GM19468 (cell line): ENCODE results near the gene PIP5K1B.

Experiments used
- ATAC-seq: cut with Tn5 transposase; IDR thresholded peaks from one replicate; pipeline ENCODE4 v1.9.1; 2021; ENCODE audit warnings: mild to moderate bottlenecking, moderate library complexity, moderate number of reproducible peaks; ENCODE audit not compliant: unreplicated experiment; ENCODE audit errors: extremely low read depth

Gene PIP5K1B

DNA sequence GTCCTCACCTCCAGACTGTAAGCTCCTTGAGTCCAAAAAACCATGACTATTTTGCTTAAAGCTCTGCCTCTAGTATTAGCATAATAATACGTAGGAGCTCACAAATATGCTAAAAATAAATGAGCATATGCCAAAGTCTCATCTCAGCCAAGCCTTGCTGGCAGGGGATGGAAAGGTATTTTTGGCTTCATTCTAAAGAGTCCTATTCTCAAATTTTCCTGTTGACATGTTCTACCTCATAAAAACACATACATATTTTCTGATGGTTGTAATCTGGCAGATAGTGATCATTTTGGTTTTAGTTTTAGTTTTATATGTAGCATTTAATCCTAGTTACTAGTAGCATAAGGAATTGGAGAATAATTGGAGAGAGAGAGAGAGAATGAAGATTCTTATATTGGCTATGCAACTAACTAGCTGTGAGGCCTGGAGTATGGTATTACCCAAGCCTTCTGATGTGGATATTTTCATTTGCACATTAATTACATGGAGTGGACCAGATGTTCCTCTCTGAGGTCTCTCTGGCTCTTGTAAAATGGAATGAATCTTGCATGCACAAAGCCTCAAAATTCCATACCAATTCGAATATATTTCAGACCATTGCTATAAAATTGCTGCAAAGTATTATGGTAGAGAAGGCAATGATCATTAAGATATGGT, 55.8 kb downstream of the PIP5K1B start:
- ATAC-seq, result no peak

DNA sequence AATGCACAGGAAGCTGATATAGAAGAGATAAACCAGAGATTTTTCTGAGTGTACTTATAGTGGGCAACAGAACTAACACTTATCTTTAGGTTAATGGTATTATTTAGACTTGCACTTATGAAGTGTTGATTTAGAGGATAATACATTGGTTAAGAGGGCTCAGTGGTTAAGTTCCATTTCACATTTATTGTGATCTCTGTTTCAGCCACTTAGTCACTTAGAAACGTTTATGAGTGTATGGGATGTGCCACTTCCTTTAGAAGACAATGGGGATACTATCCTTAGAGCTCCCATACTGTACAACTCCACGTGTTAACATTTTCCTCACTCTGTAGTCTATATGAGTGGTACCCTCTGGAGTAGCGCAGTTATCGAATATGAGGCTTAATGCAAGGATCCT, 57.5 kb downstream of the PIP5K1B start:
- no peak for ATAC-seq

DNA sequence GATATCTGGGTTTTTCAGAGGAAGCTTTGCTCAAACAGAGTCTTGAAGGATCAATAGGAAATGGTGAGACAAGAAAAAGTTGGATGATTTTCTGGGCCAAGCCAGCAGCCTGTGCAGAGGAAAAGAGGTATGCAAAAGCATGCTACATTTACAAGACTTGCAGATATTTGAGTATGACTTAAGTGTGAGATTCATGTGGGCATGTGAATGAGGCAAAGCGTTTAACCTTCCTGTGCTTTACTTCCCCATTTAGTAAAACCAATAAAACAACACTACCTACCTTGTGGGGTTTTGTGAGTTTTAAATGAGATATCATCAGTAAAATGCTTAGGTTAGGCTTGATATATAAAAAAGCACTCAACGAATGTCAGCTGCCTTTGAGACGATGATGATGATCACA, 58.1 kb downstream of the PIP5K1B start:
- peak; percentile 40 for ATAC-seq

DNA sequence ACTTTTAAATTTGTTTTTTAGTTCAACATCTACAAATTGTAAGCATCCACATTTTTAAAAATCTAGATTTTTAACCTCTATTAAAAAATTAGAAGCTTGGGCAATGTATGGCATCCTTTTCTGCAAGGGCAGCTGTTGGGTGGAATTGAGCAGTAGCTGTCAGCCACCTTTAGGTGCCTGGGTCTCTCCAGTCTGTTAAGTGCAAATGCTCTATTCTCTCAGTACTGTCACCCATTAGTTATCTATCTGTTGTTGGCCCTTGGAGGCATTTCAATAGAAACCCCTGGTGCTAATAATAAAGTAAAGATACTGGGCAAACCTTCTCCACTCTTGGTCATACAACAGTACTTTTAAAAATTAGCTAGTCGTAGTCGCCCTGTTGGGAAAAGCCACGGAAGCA, 63.6 kb downstream of the PIP5K1B start:
- no peak for ATAC-seq

DNA sequence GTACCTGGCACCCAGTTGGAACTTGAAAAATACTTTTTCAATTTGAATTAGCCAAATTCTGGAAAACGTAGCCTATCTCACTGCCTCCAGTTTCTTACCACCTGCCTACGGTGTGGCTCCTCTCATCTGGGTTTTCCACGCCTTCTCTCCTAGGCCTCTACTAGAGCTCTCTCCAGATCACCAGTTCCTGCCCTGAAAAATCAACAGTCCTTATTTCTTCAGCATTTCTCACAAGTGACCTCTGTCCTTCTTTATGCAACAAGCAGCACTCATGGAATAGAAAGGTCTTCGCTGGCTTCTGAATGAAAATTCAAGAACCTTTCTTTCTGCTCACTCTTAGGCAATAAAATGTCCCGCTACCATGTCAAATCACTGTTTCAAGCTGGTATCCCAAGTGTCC, 64.8 kb downstream of the PIP5K1B start:
- ATAC-seq, result no peak

DNA sequence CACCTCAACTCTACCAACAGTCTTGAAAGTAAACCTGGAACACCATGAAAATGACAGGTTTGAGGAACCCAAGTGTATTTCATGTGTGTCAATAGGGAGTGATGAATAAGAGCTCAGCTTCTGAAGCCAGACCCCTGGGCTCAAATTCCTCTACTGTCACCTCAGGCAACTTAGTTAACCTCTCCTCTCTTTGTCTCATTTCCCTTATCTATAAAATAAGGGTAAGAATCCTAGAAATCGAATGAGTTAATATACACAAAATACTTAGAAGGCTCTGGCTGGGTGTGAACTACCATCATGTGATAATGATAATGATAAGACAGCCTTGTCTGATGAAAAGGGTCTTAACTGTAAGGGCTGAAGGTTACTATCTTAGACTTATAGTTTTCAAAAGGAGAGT, 66.3 kb downstream of the PIP5K1B start:
- ATAC-seq, result no peak

DNA sequence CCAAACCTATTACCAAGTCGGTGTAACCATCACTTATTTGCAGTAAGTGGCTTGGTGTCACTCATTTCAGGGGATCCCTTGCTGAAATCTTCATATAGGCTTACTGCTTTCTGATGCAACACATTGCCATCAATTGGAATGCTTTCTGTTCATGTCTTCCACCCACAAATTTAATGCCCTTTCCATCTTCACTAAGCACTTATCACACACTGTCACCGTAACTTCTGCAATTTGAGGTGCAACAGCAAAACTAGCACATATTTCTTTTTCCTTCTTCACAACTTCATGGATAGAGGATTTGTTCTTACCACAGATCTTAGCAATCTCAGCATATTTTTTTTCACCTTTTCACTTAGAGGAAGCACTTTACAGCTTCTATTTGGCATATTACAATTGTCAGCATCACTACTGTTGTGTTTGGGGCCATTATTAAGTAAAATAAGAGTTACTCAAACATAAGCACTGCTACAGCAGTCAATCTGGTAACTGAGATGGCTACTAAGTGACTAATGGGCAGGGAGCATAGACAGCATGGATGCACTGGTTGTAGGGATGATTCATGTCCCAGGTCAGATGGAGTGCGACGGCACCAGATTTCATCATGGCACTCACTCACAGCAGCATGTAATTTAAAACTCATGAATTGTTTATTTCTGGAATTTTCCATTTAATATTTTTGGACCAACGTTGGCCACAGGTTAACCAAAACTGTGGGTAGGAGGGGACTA, 70.1 kb downstream of the PIP5K1B start:
- ATAC-seq, result no peak

DNA sequence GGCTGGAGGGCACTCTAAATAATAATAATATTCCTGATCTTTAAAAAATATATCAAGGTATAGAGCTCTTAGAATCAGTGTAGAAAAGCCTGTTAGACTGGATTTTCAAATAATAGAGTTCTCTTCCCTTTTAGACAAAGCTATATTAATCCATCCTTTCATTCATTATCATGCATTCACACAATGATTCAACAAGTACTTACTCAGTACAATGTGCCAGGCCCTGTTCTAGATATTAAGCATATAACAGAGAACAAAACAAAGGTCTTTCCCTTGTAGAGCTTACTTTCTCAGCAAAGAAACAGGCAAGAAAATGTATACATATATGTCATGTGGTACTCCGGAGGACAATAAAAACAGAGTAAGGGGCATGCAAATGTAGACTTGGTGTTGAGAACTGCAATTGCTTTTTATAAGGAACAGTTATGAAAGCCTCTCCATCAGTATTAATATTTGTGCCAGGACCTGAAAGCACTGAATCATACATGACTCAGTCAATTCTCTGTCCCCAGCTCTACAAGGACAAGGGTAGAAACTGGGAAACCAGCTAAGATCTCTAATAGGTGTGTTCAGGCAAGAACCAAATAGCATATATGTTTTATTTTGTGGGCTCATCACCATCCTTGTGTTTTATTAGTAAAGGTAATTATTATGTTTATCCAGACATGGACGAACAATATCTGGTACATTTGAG, 72.2 kb downstream of the PIP5K1B start:
- no peak for ATAC-seq

DNA sequence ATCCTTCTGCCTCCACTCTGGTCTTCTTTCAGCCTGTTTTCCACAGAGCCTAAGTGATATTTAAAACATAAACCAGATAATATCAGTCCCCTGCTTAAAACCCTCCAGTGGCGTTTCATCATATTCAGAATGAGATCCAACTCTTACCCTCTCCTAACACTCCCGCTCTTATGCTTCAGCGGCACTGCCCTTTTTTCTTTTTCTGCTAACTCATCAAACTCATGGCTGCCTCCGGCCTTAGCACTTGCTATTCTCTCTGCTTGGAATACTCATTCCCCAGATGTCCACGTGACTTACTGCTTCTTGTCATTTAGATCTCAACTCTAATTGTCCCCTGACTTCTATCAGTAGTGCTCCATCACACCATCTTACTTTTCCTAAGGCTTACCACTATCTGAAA, 73.6 kb downstream of the PIP5K1B start:
- ATAC-seq, result no peak

DNA sequence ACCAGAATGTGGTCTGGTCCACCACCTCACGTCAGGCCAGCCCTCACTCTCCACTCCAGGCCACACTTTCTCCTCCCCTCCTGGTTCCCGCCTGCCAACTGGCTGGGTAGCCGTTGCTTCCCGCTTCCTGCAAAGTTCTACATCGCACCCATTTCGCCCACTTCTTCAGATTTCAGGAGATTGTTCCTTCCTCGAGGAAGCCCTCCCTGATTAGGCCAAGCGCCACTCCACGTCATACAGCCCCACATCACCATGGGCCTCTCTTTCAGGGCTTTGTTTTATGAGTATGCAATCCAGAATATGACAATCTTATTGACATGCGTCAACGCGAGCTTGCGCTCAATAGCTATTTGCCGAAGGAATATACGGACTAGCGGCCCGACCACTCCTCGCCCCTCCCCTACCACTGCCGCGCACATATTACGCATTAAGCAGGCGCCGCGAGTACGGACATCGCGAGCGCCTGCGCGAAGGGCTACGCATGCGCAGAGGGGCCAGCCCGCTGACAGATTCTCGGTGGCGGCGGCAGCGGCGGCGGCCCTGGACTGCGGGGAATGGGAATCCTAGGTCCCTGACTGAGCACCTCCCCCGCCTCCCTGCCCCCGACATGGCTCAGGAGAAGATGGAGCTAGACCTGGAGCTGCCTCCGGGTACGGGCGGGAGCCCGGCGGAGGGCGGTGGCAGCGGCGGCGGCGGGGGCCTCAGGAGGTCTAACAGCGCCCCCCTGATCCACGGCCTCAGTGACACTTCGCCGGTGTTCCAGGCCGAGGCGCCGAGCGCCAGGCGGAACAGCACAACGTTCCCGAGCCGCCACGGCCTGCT, 74.7 kb downstream of the PIP5K1B start:
- peak; percentile 61 for ATAC-seq

DNA sequence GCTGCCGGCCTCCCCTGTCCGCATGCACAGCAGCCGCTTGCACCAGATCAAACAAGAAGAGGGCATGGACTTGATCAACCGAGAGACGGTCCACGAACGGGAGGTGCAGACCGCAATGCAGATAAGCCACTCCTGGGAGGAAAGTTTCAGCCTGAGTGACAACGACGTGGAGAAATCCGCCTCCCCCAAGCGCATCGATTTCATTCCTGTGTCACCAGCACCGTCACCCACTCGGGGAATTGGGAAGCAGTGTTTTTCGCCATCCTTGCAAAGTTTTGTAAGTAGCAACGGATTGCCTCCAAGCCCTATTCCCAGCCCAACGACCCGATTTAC, 75.3 kb downstream of the PIP5K1B start:
- ATAC-seq, result no peak

DNA sequence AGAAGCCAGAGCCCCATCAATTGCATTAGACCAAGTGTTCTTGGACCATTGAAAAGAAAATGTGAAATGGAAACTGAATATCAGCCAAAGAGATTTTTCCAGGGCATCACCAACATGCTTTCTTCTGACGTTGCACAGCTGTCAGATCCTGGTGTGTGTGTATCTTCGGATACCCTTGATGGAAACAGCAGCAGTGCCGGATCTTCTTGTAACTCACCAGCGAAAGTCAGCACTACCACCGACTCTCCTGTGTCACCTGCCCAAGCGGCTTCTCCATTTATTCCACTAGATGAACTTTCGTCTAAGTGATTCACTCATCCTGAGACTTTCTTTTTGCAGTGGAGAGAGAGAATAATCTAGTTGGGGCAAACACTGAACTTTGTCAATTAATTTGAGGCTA, 75.7 kb downstream of the PIP5K1B start:
- ATAC-seq, result no peak

DNA sequence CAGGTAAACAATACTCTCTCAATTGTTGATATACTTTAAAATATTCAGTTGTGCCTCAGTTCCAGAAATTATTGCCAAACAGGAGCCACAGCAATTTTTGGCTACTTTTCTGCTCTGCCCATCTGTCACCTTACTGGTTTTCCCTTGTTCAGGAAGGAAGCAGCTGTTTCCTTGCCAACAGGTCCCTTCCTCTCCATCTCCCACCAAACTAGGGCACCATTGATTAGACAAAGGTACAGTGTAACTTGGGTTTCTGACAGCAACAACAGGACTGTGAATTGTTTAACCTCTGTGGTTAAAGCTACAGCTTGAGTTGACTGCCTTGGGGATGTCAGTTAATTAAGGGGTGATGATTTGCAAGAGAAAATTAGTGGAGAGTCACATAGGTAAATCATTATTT, 76.9 kb downstream of the PIP5K1B start:
- ATAC-seq, result no peak

DNA sequence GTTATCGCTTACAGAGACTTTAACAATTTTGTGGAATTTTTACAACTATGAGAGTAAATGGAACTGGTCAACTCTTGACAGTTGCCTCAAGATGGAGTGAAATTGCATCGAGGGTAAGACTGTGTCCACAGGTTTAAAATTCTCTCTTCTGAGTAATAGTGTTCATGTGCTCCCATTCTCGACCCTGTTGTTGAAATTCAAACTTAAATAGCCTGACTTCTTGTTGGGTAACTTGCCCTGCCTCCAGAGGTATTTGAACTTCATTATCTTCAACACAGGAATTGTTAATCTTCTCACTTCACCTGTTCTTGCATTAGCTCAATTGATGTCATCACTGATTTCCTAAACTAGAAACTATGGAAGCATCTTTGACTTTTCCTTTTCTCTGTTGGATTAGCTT, 77.5 kb downstream of the PIP5K1B start:
- ATAC-seq, result no peak

DNA sequence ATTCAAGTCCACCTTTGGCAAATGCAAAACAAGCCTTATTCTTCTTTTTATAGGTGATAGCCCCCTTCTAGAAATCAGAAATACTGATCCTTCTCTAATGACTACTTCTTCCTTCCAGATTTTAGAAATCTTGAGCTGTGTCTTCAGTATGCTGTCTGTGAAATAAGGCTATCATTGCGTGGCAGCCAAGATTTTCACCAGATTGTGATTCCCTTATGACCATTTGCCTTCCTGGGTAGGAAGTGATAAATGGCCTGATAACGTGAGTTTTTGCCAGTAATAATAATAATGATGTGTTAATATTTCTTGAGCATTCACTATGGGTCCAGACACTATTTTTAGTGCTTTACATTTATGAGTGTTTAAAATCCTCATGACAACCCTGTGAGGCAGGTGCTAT, 80.9 kb downstream of the PIP5K1B start:
- ATAC-seq, result no peak

DNA sequence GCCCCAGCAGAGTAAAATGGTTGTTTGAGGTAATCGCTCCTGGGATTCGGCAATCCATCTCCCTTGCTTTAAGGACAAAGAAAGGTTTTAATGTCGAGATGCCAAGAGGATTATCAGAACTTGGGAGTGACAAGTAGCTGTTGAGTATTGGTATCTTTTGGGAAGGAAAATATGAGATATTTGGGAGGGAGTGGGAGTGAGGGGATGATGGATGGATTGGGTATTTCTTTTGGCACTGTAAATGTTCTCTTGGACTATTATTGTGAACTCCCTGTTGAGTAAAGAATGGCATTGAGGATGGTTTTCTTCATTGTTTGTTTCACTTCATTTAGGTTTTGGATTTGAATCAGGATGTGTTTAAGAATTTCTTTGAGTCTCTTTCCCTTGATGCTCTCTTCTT, 86.1 kb downstream of the PIP5K1B start:
- ATAC-seq, result no peak

DNA sequence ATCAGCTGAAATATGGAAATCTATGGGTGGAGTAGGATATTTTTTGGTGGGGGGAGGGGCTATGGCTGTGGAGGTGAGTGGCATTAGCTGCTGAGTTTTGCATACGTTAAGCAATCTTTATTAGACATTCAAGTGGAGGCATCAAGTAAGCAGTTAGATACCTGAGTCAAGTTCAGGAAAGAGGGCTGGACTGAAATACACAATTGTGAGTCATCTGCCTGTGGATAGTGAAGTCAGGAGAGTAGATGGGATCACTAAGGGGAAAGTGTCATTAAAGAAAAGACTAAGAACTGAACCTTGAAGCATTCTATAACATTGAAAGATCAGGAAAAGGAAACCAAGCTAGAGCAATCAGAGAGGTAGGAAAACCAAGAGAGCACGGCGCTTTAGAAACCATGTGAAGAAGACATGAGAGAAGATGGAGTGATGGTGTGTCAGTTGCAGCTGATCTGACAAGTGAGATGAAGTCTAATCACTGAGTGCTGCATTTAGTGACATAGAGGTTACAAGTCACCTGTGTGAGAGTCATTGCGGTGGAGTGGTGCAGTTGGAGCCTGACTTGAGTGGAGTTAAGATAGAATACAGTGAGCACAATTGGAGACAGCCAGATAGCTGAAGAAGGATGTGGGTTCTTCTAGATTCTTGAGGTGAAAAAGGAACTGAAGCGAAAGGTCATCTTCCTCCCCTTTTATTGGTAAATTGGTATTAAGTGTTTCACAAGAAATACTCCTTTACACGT, 88.7 kb downstream of the PIP5K1B start:
- peak; percentile 81 for ATAC-seq

DNA sequence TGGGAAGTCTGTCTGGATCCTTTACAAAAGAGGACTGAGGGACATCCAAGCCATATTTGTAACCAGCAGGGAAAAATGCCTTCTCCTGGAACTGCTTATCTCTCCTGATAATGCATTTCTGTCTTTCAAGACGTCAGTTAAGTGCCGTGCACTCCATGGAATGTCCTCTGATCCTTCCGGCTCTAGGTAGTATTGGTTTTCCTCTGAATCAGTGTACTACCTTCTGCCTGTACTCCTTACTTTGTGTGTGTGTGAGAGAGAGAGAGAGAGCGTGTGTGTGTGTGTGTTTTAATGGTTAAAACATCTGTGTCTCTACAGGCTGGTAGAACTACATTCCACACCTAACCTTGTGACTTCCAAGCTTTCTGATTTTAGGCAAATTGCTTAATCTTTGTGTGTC, 89.9 kb downstream of the PIP5K1B start:
- ATAC-seq, result no peak

DNA sequence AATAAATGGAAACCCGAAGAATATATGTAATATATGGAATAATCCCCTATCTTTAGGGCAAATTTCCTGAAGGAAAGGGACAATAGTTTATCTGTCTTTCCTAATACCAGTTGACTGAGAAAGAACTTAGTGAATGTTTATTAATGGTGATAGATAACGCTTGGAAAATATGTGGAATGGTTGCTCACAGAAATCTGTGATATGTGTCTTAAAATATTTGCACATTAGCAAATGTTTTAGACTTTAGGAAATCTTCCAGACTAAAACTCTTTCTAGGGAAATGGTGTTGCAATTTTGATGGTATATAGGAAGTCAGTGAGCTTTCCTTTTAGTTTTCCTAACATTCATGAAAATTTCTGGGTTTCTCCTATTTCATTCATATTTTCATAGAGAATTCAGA, 90.4 kb downstream of the PIP5K1B start:
- ATAC-seq, result no peak

DNA sequence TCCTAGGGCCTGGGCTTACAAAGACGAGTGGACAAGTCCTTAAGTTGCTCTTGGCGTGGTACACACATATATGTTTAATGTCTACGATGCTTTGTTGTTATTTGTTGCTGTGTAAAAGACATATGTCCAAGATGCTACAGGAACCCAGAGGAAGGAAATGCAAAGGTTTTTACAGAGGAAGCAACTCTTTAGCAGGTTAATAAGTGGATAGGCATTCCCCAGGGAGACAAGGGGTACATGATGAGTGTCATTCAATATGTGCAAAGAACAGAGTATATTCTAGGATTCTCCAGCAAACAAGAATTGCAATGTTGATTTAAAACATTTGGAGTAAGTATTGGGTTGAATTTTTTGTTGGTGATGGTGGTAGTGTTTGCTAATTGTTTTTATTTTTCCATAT, 92.1 kb downstream of the PIP5K1B start:
- no peak for ATAC-seq
